SK-N-SH (cell line): Measurements from ENCODE around the gene ASTN2.

Source experiments
- CTCF ChIP-seq: fragments of 200-600 bp; sonication (generic); IDR thresholded peaks from 2 replicates; pipeline ENCODE4 v1.6.1; 2017; ENCODE audit warnings: antibody characterized with exemption, mild to moderate bottlenecking, moderate library complexity
- NFIC ChIP-seq: IDR thresholded peaks from 2 replicates; pipeline ENCODE4 v1.4.0; 2012; ENCODE audit warnings: borderline replicate concordance
- SMC3 ChIP-seq: IDR thresholded peaks from 2 replicates; pipeline ENCODE4 v1.6.1; 2012; ENCODE audit warnings: low read depth, low read length, improper control_type of control experiment

DNA sequence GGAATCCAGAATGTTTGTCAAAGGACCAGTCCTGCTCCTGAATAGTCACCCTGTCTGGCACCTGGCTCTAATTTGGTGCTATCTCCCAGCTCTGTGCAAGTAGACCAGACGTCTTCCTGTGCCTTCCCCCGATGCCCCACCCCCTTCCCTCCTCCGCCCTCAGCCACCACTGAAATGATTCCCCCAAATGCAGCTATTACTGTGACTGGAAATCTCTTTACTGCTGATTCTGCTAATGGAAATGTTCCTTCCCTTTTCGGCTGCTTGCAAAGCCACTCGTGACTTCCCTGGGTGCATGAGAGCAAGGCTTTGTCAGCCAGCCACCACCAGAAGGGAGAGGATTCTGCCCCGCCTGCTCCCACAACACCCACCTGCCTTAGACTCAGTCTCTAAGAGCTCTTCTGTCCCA is 11.4 kb downstream of the ASTN2 start:
- no peak for TF ChIP-seq CTCF
- no peak for TF ChIP-seq SMC3
- no peak for TF ChIP-seq NFIC
